ENCODE data around the gene KCNQ1. TPM values are rescaled to one million over a fixed set of nuclear protein-coding genes. Genes with fewer than 3 reads are reported as not detected.

The KCNQ1 gene
- total RNA-seq, 3 donors from 2014 or later (not counting 1 experiment from before 2014, with no cell fraction given): 1.9 to 7.8 (median 3.3) TPM

GRCh38 chr11:2473361-2474058, 28.7 kb downstream of the KCNQ1 start:
- DNase-seq: no peak
- Histone ChIP-seq H3K27ac (ENCODE audit: low read length) (no peak overlapping the region), H3K27me3 (ENCODE audit: control insufficient read depth, insufficient read depth, low read length) (no peaks in the 10 kb centered on the region), H3K36me3 (ENCODE audit: control insufficient read depth, insufficient read depth, low read length) (no peaks in the 10 kb centered on the region), H3K4me1 (ENCODE audit: control insufficient read depth, insufficient read depth, low read length) (peaks cover under 1% of the 10 kb centered on the region), H3K9me3 (ENCODE audit: control insufficient read depth, insufficient read depth, low read length) (no peaks in the 10 kb centered on the region), H3K4me3 (ENCODE audit: low read length) (no peak overlapping the region)
- peaks cover 0 to 9% of the 10 kb centered on the region in 2 donors for H3K4me1 Mint-ChIP-seq
- H3K4me3 Mint-ChIP-seq: no peak overlapping the region
- ATAC-seq: no peak
- H3K36me3 Mint-ChIP-seq: no peaks in the 10 kb centered on the region
- intact Hi-C loops (cut with micrococcal nuclease): no loop called here
- no peak for TF ChIP-seq CTCF (IDR thresholded peaks at IDR 0.05)
- H3K9me3 Mint-ChIP-seq: no peaks in the 10 kb centered on the region
- H3K27ac Mint-ChIP-seq: no peak overlapping the region
- H3K27me3 Mint-ChIP-seq (ENCODE audit: low read depth in 2 of 2): peaks cover 48 to 60% of the 10 kb centered on the region in 2 donors
- WGBS (ENCODE audit: insufficient coverage): 94% methylated on average over 27 of the region's 27 CpGs

- ATAC-seq (no peak), DNase-seq (no peak)
- Histone ChIP-seq H3K36me3 (ENCODE audit: control insufficient read depth, insufficient read depth, low read length) (no peaks in the 10 kb centered on the region), H3K4me3 (ENCODE audit: low read length) (no peak overlapping the region), H3K9me3 (ENCODE audit: control insufficient read depth, insufficient read depth, low read length) (peaks cover 5% of the 10 kb centered on the region), H3K4me1 (ENCODE audit: control insufficient read depth, insufficient read depth, low read length) (no peaks in the 10 kb centered on the region), H3K27ac (ENCODE audit: low read length) (no peak overlapping the region), H3K27me3 (ENCODE audit: control insufficient read depth, insufficient read depth, low read length) (no peaks in the 10 kb centered on the region)
- Mint-ChIP-seq H3K9me3 (no peaks in the 10 kb centered on the region), H3K27ac (no peak overlapping the region), H3K4me1 (peaks cover 0 to 9% of the 10 kb centered on the region in 2 donors), H3K27me3 (ENCODE audit: low read depth in 2 of 2) (peaks cover 46 to 60% of the 10 kb centered on the region in 2 donors), H3K4me3 (no peak overlapping the region), H3K36me3 (no peaks in the 10 kb centered on the region)
- no peak for TF ChIP-seq CTCF (IDR thresholded peaks at IDR 0.05)
- 93% methylated on average over 19 of the region's 19 CpGs for WGBS (ENCODE audit: insufficient coverage)
- intact Hi-C loops (cut with micrococcal nuclease): no loop called here
Measured at GRCh38 chr11:2474059-2474901, 29.5 kb downstream of the KCNQ1 start.

- Mint-ChIP-seq H3K4me3 (no peak overlapping the region), H3K27me3 (ENCODE audit: low read depth in 2 of 2) (peaks cover 50 to 63% of the 10 kb centered on the region in 2 donors), H3K36me3 (peaks cover 9% of the 10 kb centered on the region), H3K27ac (no peak overlapping the region), H3K4me1 (peaks cover 0 to 9% of the 10 kb centered on the region in 2 donors), H3K9me3 (peaks cover 0 to 3% of the 10 kb centered on the region in 2 donors)
- TF ChIP-seq CTCF (IDR thresholded peaks at IDR 0.05): no peak
- DNase-seq (no peak), ATAC-seq (no peak)
- Histone ChIP-seq H3K27me3 (ENCODE audit: control insufficient read depth, insufficient read depth, low read length) (no peaks in the 10 kb centered on the region), H3K4me1 (ENCODE audit: control insufficient read depth, insufficient read depth, low read length) (no peaks in the 10 kb centered on the region), H3K9me3 (ENCODE audit: control insufficient read depth, insufficient read depth, low read length) (peaks cover 8% of the 10 kb centered on the region), H3K27ac (ENCODE audit: low read length) (no peak overlapping the region), H3K4me3 (ENCODE audit: low read length) (no peak overlapping the region), H3K36me3 (ENCODE audit: control insufficient read depth, insufficient read depth, low read length) (no peaks in the 10 kb centered on the region)
- 54% methylated on average over 17 of the region's 17 CpGs for WGBS (ENCODE audit: insufficient coverage)
- intact Hi-C loops (cut with micrococcal nuclease): no loop called here
Measured at GRCh38 chr11:2475136-2475918, 30.5 kb downstream of the KCNQ1 start.
